IPS-NIHi7 (cell line): Measurements from ENCODE around the gene USP37.

Experiments used
- DNase-seq: peaks from one replicate; pipeline ENCODE4 v3.0.0; 2012; ENCODE audit warnings: mixed read lengths; ENCODE audit errors: extremely low spot score

USP37 gene

GRCh38 chr2:218431878-218432277 lies 136.3 kb downstream of the USP37 start:
- no peak for DNase-seq

- DNase-seq, result no peak
These were observed 137.4 kb downstream of the USP37 start for GRCh38 chr2:218430721-218431120.

GRCh38 chr2:218429911-218430692 lies 138.0 kb downstream of the USP37 start:
- no peak for DNase-seq

- no peak for DNase-seq
These were observed 139.1 kb downstream of the USP37 start for GRCh38 chr2:218428846-218429558.

GRCh38 chr2:218427741-218428140 lies 140.4 kb downstream of the USP37 start:
- peak; percentile 40 for DNase-seq

DNA sequence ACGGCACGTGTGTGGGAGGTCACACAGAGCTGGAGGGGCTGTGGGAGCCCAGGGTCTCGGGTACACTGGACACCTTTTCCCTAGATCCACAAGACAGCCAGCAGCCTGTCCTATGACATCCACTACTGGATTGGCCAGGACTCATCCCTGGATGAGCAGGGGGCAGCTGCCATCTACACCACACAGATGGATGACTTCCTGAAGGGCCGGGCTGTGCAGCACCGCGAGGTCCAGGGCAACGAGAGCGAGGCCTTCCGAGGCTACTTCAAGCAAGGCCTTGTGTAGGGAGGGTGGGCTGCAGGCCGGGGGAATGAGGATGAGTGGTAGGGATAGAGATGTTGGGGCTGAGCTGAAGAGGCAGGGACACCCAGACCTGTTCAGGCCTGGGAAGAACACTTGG lies 142.6 kb downstream of the USP37 start:
- DNase-seq, result no peak

DNA sequence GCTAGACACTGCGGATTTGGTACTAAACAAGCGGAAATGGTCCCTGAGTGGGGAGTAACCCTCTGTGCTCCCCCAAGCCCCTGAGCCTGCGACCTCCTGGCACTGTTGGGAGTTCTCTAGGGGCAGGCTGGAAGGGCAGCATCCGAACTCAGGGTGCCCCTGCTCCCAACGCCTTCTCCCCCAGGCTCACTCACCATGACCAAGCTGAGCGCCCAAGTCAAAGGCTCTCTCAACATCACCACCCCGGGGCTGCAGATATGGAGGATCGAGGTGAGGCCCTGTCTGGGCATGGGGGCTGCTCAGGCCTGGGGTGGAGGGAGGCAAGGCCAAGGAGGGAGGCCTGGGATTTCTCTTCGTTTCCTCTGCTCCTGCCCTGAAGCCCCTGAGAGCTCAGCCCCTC lies 144.6 kb downstream of the USP37 start:
- DNase-seq, result no peak

- DNase-seq, result no peak
These were observed 145.6 kb downstream of the USP37 start for GRCh38 chr2:218422403-218423086.

DNA sequence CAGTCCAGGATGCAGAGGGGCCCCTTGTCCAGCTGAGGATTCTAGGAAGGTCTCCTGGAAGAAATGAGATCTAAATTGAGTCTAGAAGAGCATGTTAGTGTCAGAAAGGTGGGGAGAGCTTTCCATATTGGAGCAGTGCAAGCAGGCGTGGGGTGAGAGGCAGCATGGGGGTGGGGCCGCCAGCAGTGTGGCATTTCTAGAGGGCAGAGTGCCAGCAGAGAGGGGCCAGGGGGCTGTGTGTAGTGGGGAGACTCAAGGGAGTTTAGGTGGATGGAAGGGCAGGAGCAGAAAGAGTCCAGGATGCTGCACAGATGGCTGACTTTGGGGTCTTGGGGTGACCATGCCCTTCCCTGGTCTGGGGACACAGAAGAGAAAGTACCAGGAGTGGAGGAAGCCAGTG lies 147.1 kb downstream of the USP37 start:
- no peak for DNase-seq

DNA sequence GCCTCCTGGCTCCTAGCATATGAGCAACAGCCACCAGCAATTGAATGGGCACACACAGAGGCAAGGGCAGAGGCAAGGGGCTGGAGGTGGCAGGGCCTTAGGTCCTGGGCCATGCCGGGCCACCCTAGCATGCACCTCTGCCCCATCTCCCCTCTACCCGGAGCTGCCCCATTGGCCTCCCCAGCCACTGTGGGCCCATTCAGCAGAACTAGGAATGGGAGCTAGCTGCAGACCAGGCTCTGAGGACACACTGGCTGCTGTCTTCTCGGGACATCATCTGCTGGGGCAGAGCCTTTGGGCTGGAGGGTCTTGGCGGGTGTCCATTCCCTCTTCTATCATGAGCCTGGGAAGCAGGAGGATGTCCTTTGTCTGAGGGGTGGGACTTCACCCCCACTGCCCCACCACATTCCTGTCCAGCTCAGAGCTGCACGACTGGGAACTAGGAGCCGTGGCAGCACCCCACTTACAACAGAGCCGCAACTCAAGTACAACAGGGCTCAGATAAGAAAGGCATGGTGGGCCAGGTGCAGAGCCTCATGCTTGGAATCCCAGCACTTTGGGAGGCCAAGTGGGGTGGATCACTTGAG lies 148.4 kb downstream of the USP37 start:
- no peak for DNase-seq

- peak; percentile 71 for DNase-seq
These were observed 149.3 kb downstream of the USP37 start, which contains the start of gene VIL1 for GRCh38 chr2:218418717-218419458. TSS of gene VIL1 (plus strand) at chr2:218419123. CDS start at chr2:218423779, 4,656 bp downstream.

DNA sequence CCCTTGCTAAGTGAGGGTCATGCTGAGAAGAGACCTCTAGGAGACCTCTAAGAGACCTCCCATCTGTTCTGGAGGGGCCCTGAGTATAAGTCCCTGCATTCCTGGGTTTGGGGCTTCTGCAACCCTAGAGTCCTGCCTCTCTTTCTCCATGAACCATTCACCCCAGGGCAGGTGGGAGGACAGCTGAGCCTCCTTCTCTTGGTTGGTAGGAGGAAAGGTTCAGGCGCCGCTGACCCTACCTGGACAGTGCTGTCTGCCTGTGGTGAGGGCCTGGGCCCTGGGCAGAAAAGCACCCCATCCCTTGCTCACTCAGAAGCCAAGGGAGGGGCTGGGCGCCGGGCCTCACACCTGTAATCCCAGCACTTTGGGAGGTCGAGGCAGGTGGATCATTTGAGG lies 149.8 kb downstream of the USP37 start:
- no peak for DNase-seq

DNA sequence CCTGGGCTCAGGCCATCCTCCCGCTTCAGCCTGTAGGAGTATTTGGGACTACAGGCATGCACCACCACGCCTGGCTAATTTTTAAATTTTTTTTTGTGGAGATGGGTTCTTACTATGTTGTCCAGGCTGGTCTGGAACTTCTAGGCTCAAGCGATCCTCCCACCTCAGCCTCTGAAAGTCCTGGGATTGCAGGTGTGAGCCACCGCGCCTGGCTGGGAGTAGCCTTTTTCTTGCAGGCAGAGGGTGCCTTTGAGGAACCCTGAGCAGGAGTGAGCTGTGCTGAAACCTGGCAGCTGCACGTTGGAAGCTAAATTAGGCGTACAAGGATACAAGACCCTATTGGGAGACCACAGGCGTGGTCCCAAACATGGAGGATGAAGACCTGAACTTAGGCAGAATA lies 160.4 kb downstream of the USP37 start:
- no peak for DNase-seq

GRCh38 chr2:218406949-218407618 lies 161.1 kb downstream of the USP37 start:
- no peak for DNase-seq

- DNase-seq, result peak; percentile 97
These were observed 161.8 kb downstream of the USP37 start for GRCh38 chr2:218406209-218406948.

- DNase-seq, result no peak
These were observed 162.4 kb downstream of the USP37 start for GRCh38 chr2:218405746-218406208.

GRCh38 chr2:218405086-218405745 lies 162.9 kb downstream of the USP37 start:
- DNase-seq, result no peak

DNA sequence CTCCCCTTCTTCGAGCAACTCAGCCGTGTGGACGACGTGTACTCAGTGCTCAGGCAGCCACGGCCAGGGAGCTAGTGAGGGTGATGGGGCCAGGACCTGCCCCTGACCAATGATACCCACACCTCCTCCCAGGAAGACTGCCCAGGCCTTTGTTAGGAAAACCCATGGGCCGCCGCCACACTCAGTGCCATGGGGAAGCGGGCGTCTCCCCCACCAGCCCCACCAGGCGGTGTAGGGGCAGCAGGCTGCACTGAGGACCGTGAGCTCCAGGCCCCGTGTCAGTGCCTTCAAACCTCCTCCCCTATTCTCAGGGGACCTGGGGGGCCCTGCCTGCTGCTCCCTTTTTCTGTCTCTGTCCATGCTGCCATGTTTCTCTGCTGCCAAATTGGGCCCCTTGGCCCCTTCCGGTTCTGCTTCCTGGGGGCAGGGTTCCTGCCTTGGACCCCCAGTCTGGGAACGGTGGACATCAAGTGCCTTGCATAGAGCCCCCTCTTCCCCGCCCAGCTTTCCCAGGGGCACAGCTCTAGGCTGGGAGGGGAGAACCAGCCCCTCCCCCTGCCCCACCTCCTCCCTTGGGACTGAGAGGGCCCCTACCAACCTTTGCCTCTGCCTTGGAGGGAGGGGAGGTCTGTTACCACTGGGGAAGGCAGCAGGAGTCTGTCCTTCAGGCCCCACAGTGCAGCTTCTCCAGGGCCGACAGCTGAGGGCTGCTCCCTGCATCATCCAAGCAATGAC lies 163.6 kb downstream of the USP37 start:
- DNase-seq, result no peak

DNA sequence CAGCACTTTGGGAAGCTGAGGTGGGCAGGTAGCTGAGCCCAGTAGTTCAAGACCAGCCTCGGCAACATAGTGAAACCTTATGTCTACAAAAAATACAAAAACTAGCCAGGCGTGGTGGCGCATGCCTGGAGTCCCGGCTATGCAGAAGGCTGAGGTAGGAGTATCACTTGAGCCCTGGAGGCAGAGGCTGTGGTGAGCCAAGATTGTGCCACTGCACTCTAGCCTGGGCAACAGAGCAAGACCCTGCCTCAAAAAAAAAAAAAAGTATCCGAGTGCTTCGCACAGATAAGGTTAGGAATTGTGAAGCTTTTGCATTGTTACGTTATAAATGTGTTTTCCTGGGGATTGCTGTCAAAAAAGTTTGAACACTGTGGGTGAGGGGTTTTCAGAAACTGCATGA lies 164.3 kb downstream of the USP37 start:
- DNase-seq, result no peak
